ENCODE data around the gene C12orf43.

The C12orf43 gene

GRCh38 chr12:120999191-121000120 lies 16.8 kb downstream of the C12orf43 start:
- no peak for DNase-seq (ENCODE audit: low read depth in 2 of 2)

DNA sequence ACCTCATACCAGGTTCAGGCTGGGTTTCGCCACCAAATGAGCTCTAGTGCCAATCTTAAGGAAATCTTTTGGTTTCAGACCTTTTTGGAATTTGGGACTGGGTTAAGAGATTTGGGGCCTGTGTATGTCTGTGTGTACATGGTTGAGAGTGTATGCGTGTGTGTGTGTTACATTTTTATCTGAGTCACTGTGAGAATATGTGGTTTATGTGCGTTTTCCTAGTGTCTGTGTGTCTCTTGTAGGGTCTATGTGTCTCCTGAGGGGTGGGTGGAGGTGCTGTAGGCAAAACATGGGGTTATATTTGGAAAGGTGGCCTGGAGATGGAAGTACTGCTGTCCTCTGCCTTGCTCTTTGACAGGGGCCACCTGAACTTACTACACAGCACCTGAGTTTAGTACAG lies 17.9 kb downstream of the C12orf43 start:
- DNase-seq (ENCODE audit: low read depth in 2 of 2), result no peak

DNA sequence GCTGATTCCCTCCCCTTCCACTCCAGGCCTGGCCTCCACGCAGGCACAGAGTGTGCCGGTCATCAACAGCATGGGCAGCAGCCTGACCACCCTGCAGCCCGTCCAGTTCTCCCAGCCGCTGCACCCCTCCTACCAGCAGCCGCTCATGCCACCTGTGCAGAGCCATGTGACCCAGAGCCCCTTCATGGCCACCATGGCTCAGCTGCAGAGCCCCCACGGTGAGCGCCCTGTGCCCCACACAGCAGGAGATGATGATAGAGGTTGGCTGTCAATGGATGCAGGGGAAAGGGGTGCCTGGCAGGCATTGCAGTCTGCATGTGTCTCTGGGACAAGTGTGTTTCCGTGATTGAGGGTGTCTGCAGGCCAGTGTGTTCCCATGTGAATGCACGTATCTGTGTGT lies 18.8 kb downstream of the C12orf43 start:
- DNase-seq (ENCODE audit: low read depth in 2 of 2), result no peak

GRCh38 chr12:120996133-120996746 lies 20.0 kb downstream of the C12orf43 start:
- no peak for DNase-seq (ENCODE audit: low read depth in 2 of 2)

- no peak for DNase-seq (ENCODE audit: low read depth in 2 of 2)
Observed at GRCh38 chr12:120994589-120995337, 21.5 kb downstream of the C12orf43 start.

DNA sequence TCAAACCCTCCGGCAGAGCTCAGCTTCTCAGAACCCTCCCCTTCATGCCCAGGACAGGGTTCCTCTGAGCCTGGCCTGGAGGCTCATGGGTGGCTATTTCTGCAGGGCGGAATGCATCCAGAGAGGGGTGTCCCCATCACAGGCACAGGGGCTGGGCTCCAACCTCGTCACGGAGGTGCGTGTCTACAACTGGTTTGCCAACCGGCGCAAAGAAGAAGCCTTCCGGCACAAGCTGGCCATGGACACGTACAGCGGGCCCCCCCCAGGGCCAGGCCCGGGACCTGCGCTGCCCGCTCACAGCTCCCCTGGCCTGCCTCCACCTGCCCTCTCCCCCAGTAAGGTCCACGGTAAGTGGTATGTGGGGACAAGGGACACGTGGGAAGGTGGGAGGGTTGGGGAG lies 22.2 kb downstream of the C12orf43 start:
- DNase-seq (ENCODE audit: low read depth in 2 of 2), result no peak

- no peak for DNase-seq (ENCODE audit: low read depth in 2 of 2)
Observed at GRCh38 chr12:120993496-120993895, 22.8 kb downstream of the C12orf43 start.

- DNase-seq (ENCODE audit: low read depth in 2 of 2), result no peak
Observed at GRCh38 chr12:120992989-120993388, 23.3 kb downstream of the C12orf43 start.

- DNase-seq (ENCODE audit: low read depth in 2 of 2), result no peak
Observed at GRCh38 chr12:120991965-120992364, 24.3 kb downstream of the C12orf43 start.

DNA sequence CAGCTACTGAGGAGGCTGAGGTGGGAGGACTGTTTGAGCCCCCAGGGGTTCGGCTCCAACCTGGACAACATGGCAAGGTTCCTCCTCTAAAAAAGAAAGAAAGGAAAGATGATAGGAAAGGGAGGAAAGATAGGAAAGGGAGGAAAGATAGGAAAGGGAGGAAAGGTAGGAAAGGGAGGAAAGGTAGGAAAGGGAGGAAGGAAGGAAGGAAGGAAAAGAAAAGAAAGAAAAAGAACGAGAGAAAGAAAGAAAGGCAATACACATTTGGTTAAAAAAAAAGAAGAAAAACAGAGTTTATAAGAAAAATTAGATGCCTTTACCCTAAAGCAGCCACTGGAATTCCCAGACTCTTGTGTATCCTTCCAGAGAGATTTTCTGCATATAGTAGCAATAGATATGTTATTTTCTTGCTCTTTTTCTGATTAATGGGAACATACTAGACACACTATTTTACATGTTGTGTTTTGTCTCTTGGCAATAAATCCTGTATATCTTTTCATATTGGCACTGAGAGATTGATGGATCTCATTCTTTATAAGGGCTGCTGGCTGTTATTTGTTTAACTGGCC lies 25.7 kb downstream of the C12orf43 start:
- no peak for DNase-seq (ENCODE audit: low read depth in 2 of 2)

GRCh38 chr12:120989687-120990086 lies 26.6 kb downstream of the C12orf43 start:
- DNase-seq (ENCODE audit: low read depth in 2 of 2), result no peak

- no peak for DNase-seq (ENCODE audit: low read depth in 2 of 2)
Observed at GRCh38 chr12:120988658-120989057, 27.6 kb downstream of the C12orf43 start.

DNA sequence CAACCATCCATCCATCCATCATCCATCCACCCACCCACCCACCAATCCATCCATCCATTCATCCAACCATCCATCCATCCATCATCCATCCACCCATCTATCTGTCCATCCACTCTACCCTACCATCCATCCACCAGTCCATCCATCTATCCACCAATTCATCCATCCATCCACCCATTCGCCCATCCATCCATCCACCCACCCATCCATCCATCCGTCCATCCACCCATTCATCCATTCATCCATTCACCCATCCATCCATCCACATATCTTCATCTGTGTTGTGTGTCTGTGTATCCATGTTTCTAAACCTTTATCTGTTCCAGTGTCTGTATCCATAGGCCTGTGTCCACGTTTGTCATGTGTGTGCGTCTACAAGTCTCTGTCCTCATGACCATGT lies 28.1 kb downstream of the C12orf43 start:
- DNase-seq (ENCODE audit: low read depth in 2 of 2), result no peak

DNA sequence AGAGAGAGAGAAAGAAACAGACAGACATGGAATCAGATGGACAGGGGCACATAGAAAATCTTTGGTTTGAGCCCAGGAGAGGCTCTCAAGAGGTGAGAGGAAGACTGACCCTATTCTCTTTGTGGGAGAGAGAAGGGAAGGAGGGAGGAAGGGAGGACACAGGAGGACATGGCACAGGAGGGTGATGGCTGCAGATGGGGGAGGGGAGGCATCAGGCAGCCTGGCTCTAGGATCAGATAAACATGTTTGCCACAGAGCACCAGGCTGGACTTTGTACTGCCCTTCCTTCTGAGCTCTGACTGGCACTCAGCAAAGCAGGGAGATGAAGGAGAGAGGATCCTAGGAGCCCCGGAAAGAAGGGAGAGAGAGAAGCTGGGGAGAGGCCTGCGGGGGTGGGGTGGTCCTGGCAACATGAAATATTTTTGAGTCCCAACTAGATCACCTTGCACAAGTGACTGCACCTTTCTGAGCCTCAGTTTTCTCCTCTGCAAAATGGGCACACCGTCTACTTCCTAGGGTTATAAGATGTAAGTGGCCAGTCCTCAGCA lies 31.9 kb downstream of the C12orf43 start:
- DNase-seq (ENCODE audit: low read depth in 2 of 2), result no peak

DNA sequence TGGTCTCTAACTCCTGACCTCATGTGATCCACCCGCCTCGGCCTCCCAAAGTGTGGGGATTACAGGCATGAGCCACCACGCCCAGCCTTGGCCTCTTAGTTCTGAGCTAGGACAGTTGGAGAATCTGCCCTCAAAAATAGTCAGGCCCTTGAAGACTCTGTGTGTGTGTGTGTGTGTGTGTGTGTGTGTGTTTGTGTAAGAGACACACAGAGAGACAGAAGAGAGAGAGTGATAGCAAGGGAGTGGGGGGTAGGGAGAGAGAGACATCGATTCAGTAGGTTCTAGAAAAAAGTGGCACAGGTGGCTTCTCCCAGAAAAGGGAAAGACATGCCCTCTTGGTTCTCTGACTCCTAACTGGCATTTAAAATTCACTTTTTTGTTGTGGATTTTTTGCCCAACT lies 32.5 kb downstream of the C12orf43 start:
- DNase-seq (ENCODE audit: low read depth in 2 of 2), result no peak

DNA sequence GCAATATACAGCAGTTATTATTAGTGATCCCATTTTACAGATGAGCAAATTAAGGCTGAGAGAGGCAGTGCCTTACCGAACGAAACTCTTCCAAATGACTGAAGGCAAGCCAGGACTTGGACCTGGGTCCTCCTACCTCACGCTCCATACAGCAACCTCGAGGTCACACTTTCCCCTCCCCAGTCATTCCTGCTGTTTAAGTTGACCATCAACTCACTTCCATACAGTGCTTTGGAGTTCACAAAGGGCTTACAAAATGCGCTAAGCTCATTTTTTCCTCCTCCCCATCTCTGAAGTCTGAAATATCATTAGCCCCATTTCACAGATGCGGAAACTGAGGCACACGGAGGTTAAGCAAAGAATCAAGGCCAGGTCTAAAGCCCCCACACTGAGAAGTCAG lies 33.6 kb downstream of the C12orf43 start:
- no peak for DNase-seq (ENCODE audit: low read depth in 2 of 2)

- DNase-seq (ENCODE audit: low read depth in 2 of 2), result no peak
Observed at GRCh38 chr12:120981407-120981941, 34.8 kb downstream of the C12orf43 start.

- no peak for DNase-seq (ENCODE audit: low read depth in 2 of 2)
Observed at GRCh38 chr12:120980800-120981368, 35.4 kb downstream of the C12orf43 start.

GRCh38 chr12:120979862-120980696 lies 36.2 kb downstream of the C12orf43 start:
- DNase-seq (ENCODE audit: low read depth in 2 of 2), result no peak

DNA sequence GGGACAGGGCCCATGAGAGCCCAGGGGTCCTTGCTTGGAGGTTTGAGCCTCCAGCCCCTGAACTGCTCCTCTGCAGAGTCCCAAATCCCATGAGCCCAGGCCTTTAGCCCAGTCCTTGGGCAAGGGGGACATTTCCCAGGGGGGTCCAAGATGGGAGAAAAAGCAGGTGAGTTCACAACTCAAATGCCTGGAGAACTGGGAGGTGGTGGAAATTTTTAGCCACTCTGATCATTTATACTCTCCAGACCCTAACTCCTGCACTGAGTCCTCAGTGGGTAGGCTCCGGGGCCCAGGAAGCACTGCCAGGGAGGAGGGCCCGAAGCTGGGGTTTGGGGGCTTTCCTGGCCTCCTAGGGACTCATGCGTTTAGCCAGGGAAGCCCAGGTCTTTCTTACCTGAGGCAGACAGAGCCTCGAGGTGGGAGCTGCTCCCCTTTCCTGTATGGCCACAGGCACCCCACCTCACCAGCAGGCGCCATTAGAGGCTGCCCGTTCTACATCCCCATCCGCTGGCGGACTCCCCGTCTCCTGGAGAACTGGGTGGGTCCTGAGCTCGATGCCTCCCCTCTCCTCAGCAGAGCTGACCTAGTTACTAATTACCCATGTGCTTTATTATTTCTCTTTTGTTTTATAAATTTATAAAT lies 36.9 kb downstream of the C12orf43 start:
- DNase-seq (ENCODE audit: low read depth in 2 of 2), result no peak

All from stimulated activated CD4-positive, alpha-beta T cell treated with anti-CD3 and anti-CD28 coated beads, Interleukin-1b, Interleukin-23, amount 100 ng/mL, for 1 hour (primary cell).